Osteoblast (primary cell): ENCODE results near the gene TLK1. TPM values are rescaled to one million over a fixed set of nuclear protein-coding genes. Genes with fewer than 3 reads are reported as not detected.

ENCODE experiments used
- DNase-seq: peaks from one replicate; pipeline ENCODE4 v3.0.0; 2011; ENCODE audit warnings: low spot score, mixed read lengths; ENCODE audit not compliant: insufficient read length; ENCODE audit errors: missing footprints
- H2AFZ ChIP-seq: 2 replicates; pipeline ENCODE4 v1.6.0; 2011; ENCODE audit warnings: mild to moderate bottlenecking, low read length
- H3K27ac ChIP-seq: 2 replicates; pipeline ENCODE4 v1.5.1; 2011; ENCODE audit warnings: mild to moderate bottlenecking, low read depth, low read length, moderate library complexity
- H3K27me3 ChIP-seq: 2 replicates; pipeline ENCODE4 v1.6.0; 2012; ENCODE audit warnings: mild to moderate bottlenecking, control low read depth, inconsistent platforms, low read length, moderate library complexity; ENCODE audit not compliant: insufficient read depth
- H3K36me3 ChIP-seq: 2 replicates; pipeline ENCODE4 v1.5.1; 2011; ENCODE audit warnings: mild to moderate bottlenecking, low read length, control low read depth, moderate library complexity; ENCODE audit not compliant: insufficient read depth
- H3K4me1 ChIP-seq: 2 replicates; pipeline ENCODE4 v1.5.1; 2011; ENCODE audit warnings: mild to moderate bottlenecking, low read length, control low read depth, moderate library complexity; ENCODE audit not compliant: insufficient read depth
- H3K4me2 ChIP-seq: 2 replicates; pipeline ENCODE4 v1.6.0; 2011; ENCODE audit warnings: mild to moderate bottlenecking, low read length; ENCODE audit not compliant: insufficient read depth
- H3K4me3 ChIP-seq: fragments of 200-600 bp; sonication (generic); 3 replicates; pipeline ENCODE4 v1.5.1; 2012; ENCODE audit warnings: mild to moderate bottlenecking, low read length, inconsistent platforms; ENCODE audit not compliant: insufficient read depth
- H3K79me2 ChIP-seq: 2 replicates; pipeline ENCODE4 v1.6.0; 2012; ENCODE audit warnings: mild to moderate bottlenecking, low read length, control low read depth, inconsistent platforms; ENCODE audit not compliant: insufficient read depth
- H3K9me3 ChIP-seq: 2 replicates; pipeline ENCODE4 v1.5.1; 2011; ENCODE audit warnings: low read depth, low read length, control low read depth
- H4K20me1 ChIP-seq: 2 replicates; pipeline ENCODE4 v1.6.0; 2012; ENCODE audit warnings: mild to moderate bottlenecking, low read length, control low read depth; ENCODE audit not compliant: insufficient read depth
- total RNA-seq: library from RNA; depleted of rRNA; stranded (reverse); fragments of >200 nt; gene quantifications from 2 replicates; pipeline ENCODE4 v1.2.3, GENCODE V29; 2012
- TF ChIP-seq, protein P1 (sequence below): IDR thresholded peaks from 2 replicates; pipeline ENCODE4 v1.5.1; 2011; ENCODE audit warnings: mild to moderate bottlenecking, low read depth, low read length, moderate library complexity; ENCODE audit errors: extremely low read depth

TLK1 gene
- total RNA-seq, 1 donor = 22.1 TPM

DNA sequence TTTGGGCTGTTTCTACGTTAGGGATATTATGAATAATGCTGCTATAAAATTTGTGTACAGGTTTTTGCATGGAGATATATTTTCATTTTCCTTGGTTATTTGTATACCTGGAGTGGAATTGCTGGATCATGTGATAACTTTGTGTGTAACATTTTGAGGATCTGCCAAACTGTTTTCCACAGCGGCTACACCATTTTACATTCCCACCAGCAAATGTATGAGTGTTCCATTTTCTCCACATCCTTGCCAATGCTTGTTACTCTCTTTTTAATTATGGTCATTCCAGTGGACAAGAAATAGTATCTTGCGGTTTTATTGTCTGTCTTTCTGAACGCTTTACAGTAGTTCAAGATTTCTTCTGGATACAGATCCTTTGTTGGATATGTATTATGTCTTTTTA lies 218.1 kb downstream of the TLK1 start:
- no peak overlapping the region for H3K27ac ChIP-seq
- TF ChIP-seq, protein P1, sequence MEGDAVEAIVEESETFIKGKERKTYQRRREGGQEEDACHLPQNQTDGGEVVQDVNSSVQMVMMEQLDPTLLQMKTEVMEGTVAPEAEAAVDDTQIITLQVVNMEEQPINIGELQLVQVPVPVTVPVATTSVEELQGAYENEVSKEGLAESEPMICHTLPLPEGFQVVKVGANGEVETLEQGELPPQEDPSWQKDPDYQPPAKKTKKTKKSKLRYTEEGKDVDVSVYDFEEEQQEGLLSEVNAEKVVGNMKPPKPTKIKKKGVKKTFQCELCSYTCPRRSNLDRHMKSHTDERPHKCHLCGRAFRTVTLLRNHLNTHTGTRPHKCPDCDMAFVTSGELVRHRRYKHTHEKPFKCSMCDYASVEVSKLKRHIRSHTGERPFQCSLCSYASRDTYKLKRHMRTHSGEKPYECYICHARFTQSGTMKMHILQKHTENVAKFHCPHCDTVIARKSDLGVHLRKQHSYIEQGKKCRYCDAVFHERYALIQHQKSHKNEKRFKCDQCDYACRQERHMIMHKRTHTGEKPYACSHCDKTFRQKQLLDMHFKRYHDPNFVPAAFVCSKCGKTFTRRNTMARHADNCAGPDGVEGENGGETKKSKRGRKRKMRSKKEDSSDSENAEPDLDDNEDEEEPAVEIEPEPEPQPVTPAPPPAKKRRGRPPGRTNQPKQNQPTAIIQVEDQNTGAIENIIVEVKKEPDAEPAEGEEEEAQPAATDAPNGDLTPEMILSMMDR = no peak
- H3K4me1 ChIP-seq = no peaks in the 10 kb centered on the region
- no peaks in the 10 kb centered on the region for H3K27me3 ChIP-seq
- no peak overlapping the region for H2AFZ ChIP-seq
- no peaks in the 10 kb centered on the region for H3K36me3 ChIP-seq
- H4K20me1 ChIP-seq = peaks cover 92% of the 10 kb centered on the region
- no peak for DNase-seq
- no peak overlapping the region for H3K4me3 ChIP-seq
- no peaks in the 10 kb centered on the region for H3K9me3 ChIP-seq
- no peak overlapping the region for H3K4me2 ChIP-seq
- peaks cover 100% of the 10 kb centered on the region for H3K79me2 ChIP-seq

Other genes with a start within 250 kb of the TLK1 start
- gene GORASP2, start 231.6 kb downstream of the TLK1 start, total RNA-seq = 51.8 and 54.2 TPM in 2 replicates